Mesenchymal stem cell (in vitro differentiated cells and primary cell): ENCODE measurements around the gene C9orf78.

Source experiments
- DNase-seq: peaks from one replicate; pipeline ENCODE4 v3.0.0-alpha.2; 2013
- H2AFZ ChIP-seq: one replicate; pipeline ENCODE4 v1.6.1; 2013; ENCODE audit warnings: low read depth, mild to moderate bottlenecking, control low read depth, inconsistent platforms, low read length, moderate library complexity
- H2AK5ac ChIP-seq: 2 replicates; pipeline ENCODE4 v1.6.1; 2013; ENCODE audit warnings: low read length, moderate library complexity, mild to moderate bottlenecking, inconsistent platforms; ENCODE audit not compliant: severe bottlenecking
- H2BK120ac ChIP-seq: one replicate; pipeline ENCODE4 v1.6.1; 2013; ENCODE audit warnings: low read depth, mild to moderate bottlenecking, inconsistent platforms, low read length, moderate library complexity
- H2BK12ac ChIP-seq, 2 experiments: one replicate each; pipeline ENCODE4 v1.6.1; 2013; ENCODE audit warnings: inconsistent platforms in 2 of 2, low read length in 2 of 2, mild to moderate bottlenecking in 2 of 2, moderate library complexity in 2 of 2, control low read depth in 1 of 2
- H2BK15ac ChIP-seq: one replicate; pipeline ENCODE4 v1.6.1; 2013; ENCODE audit warnings: mild to moderate bottlenecking, low read depth, inconsistent platforms; ENCODE audit not compliant: poor library complexity, severe bottlenecking
- H2BK5ac ChIP-seq: 2 replicates; pipeline ENCODE4 v1.6.1; 2013; ENCODE audit warnings: low read depth, mild to moderate bottlenecking, low read length, control low read depth, inconsistent platforms; ENCODE audit not compliant: poor library complexity, severe bottlenecking
- H3K14ac ChIP-seq, 2 experiments: one replicate each; pipeline ENCODE4 v1.6.1; 2013; ENCODE audit warnings: inconsistent platforms in 2 of 2, low read length in 2 of 2, control low read depth in 1 of 2, mild to moderate bottlenecking in 1 of 2, moderate library complexity in 1 of 2
- H3K18ac ChIP-seq, 2 experiments: one replicate each; pipeline ENCODE4 v1.6.1; 2013; ENCODE audit warnings: inconsistent platforms in 2 of 2, low read length in 2 of 2, control low read depth in 1 of 2, low read depth in 1 of 2, mild to moderate bottlenecking in 1 of 2
- H3K23ac ChIP-seq, 2 experiments: one replicate each; pipeline ENCODE4 v1.6.1; 2013; ENCODE audit warnings: inconsistent platforms in 2 of 2, low read length in 2 of 2, mild to moderate bottlenecking in 2 of 2, moderate library complexity in 2 of 2, control low read depth in 1 of 2
- H3K27ac ChIP-seq: 2 replicates; pipeline ENCODE4 v1.5.1; 2013; ENCODE audit warnings: mild to moderate bottlenecking, moderate library complexity, low read length, control low read depth, inconsistent platforms; ENCODE audit not compliant: poor library complexity, severe bottlenecking
- H3K27me3 ChIP-seq, 2 experiments: 2 replicates each; pipeline versions ENCODE4 v1.6.1 to v1.7.0; 2013; ENCODE audit warnings: low read length in 2 of 2, mild to moderate bottlenecking in 2 of 2, moderate library complexity in 2 of 2, control low read depth in 1 of 2, inconsistent platforms in 1 of 2; ENCODE audit not compliant: control insufficient read depth in 1 of 2, insufficient read depth in 1 of 2
- H3K36me3 ChIP-seq, 2 experiments: 2 replicates each; pipeline versions ENCODE4 v1.6.1 to v1.7.0; 2013; ENCODE audit warnings: low read length in 2 of 2, control low read depth in 1 of 2, inconsistent platforms in 1 of 2, low read depth in 1 of 2, mild to moderate bottlenecking in 1 of 2; ENCODE audit not compliant: insufficient read depth in 2 of 2, control insufficient read depth in 1 of 2
- H3K4ac ChIP-seq, 2 experiments: one replicate each; pipeline ENCODE4 v1.6.1; 2013; ENCODE audit warnings: inconsistent platforms in 2 of 2, low read length in 2 of 2, mild to moderate bottlenecking in 2 of 2, moderate library complexity in 2 of 2, control low read depth in 1 of 2, low read depth in 1 of 2
- H3K4me1 ChIP-seq: 2 replicates; pipeline ENCODE4 v1.6.1; 2013; ENCODE audit warnings: low read depth, low read length, control low read depth; ENCODE audit not compliant: control insufficient read depth, insufficient read depth
- H3K4me2 ChIP-seq: 2 replicates; pipeline ENCODE4 v1.6.1; 2013; ENCODE audit warnings: low read length, mild to moderate bottlenecking, inconsistent platforms; ENCODE audit not compliant: poor library complexity, severe bottlenecking
- H3K4me3 ChIP-seq, 2 experiments: 2 replicates each; pipeline versions ENCODE4 v1.5.1 to v1.7.0; 2013; ENCODE audit warnings: low read length in 2 of 2, mild to moderate bottlenecking in 2 of 2, control low read depth in 1 of 2, low read depth in 1 of 2; ENCODE audit not compliant: insufficient read depth in 1 of 2
- H3K79me1 ChIP-seq: replicated peaks from 2 replicates; pipeline ENCODE4 v1.6.1; 2013; ENCODE audit warnings: mild to moderate bottlenecking, control low read depth, low read length, inconsistent platforms; ENCODE audit not compliant: poor library complexity, severe bottlenecking
- H3K9ac ChIP-seq: 2 replicates; pipeline ENCODE4 v1.7.0; 2013; ENCODE audit warnings: mild to moderate bottlenecking, low read length, moderate library complexity
- H3K9me3 ChIP-seq: 2 replicates; pipeline ENCODE4 v1.7.0; 2013; ENCODE audit warnings: mild to moderate bottlenecking, low read length; ENCODE audit not compliant: control insufficient read depth
- H4K8ac ChIP-seq: one replicate; pipeline ENCODE4 v1.6.1; 2013; ENCODE audit warnings: inconsistent platforms, mild to moderate bottlenecking, low read length, moderate library complexity
- H4K91ac ChIP-seq: one replicate; pipeline ENCODE4 v1.6.1; 2013; ENCODE audit warnings: mild to moderate bottlenecking, low read length, inconsistent platforms
- WGBS: methylation state at CpG from one replicate; pipeline ENCODE4 v1.1.7; 2013; ENCODE audit warnings: mixed read lengths; 5-methylcytosine and 5-hydroxymethylcytosine counted together

Gene C9orf78

DNA sequence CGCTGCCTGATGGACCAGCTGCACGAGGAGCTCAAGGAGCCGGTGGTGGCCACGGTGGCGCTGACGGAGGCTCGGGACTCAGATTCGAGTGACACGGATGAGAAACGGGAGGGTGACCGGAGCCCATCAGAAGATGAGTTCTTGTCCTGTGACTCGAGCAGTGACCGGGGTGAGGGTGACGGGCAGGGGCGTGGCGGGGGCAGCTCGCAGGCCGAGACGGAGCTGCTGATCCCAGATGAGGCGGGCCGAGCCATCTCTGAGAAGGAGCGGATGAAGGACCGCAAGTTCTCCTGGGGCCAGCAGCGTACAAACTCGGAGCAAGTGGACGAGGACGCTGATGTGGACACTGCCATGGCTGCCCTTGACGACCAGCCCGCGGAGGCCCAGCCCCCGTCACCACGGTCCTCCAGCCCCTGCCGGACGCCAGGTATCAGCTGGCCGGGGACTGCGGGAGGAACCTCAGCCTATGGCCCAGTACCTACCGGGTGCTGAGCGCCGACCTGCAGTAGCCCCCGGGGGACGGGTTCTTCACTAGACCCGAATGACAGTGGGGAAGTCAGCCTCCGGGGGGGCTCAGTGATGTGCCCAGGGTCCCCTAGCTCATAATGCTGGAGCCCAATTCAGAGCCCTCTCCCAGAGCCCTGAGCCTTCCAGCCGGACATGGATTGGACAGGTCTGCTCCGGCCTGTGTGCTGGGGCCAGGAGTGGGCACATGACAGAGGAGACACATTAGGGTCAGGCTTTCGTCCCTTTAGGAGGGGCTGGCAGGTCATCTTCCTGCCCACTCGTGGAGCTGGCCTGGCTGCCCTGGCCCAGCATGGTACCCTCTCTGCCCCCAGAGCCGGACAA, 33.2 kb upstream of the C9orf78 start:
- no peak overlapping the region for H2AK5ac ChIP-seq
- H3K9me3 ChIP-seq = no peaks in the 10 kb centered on the region
- H3K79me1 ChIP-seq = no peaks in the 10 kb centered on the region
- H2BK5ac ChIP-seq = no peak overlapping the region
- H3K23ac ChIP-seq = no peak overlapping the region
- no peak overlapping the region for H2BK120ac ChIP-seq
- no peak overlapping the region for H3K27ac ChIP-seq
- no peak overlapping the region for H3K18ac ChIP-seq
- no peak overlapping the region for H4K91ac ChIP-seq
- peaks cover 10% of the 10 kb centered on the region for H3K4me1 ChIP-seq
- H3K27me3 ChIP-seq = no peaks in the 10 kb centered on the region
- no peak overlapping the region for H2BK12ac ChIP-seq
- no peak overlapping the region for H3K14ac ChIP-seq
- peaks cover 36 to 56% of the 10 kb centered on the region in 2 experiments for H3K36me3 ChIP-seq
- 90% methylated on average over 48 of the region's 48 CpGs for WGBS
- H2AFZ ChIP-seq = no peak overlapping the region
- no peak overlapping the region for H3K4me2 ChIP-seq
- DNase-seq = no peak
- no peak overlapping the region for H3K4me3 ChIP-seq
- H2BK15ac ChIP-seq = no peak overlapping the region
- H4K8ac ChIP-seq = no peak overlapping the region
- no peak overlapping the region for H3K9ac ChIP-seq
- H3K4ac ChIP-seq = no peak overlapping the region

DNA sequence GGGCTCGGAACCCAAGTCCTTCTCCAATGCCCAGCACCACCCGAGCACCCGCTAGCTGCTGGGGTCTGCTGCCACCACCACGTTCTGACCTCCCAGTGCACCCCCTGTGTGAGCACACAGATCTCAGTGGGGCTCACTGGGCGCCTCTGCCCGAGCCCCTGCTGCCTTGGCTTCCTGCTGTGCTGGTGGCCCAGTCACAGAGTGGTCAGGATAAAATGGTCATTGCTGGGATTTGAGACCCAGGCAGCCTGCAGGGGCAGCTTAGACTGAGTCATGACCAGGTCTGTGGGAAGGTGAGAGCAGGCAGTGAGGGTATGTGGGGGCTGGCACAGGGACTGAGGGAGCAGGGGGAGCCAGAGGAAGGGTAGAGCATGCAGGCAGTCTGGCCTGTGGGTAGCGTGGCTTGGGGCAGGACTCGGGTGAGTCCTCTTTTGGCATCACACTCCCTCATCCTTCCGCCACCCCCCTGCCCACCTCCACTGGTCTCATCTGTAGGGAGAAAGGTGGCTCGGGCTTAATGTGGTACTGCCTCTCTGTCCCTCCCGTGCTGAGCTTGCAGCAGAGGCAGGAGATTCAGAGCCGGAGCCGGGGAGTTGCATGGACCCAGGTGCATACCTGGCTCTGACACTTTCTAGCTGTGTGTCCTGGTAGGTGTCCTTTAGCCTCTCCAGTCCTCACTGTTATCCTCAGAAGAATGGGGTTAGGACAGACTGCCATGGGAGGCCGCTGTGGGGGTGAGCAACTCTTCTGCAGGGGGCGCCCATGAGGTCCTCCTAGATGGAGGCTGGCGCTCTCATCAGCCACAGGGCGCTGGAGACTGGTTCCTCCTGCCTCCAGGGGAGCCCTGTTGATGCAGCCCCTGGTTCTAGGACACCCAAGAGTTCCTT, 32.3 kb upstream of the C9orf78 start:
- peaks cover 41 to 56% of the 10 kb centered on the region in 2 experiments for H3K36me3 ChIP-seq
- H3K4ac ChIP-seq = no peak overlapping the region
- 78% methylated on average over 17 of the region's 17 CpGs for whole genome bisulfite sequencing

DNA sequence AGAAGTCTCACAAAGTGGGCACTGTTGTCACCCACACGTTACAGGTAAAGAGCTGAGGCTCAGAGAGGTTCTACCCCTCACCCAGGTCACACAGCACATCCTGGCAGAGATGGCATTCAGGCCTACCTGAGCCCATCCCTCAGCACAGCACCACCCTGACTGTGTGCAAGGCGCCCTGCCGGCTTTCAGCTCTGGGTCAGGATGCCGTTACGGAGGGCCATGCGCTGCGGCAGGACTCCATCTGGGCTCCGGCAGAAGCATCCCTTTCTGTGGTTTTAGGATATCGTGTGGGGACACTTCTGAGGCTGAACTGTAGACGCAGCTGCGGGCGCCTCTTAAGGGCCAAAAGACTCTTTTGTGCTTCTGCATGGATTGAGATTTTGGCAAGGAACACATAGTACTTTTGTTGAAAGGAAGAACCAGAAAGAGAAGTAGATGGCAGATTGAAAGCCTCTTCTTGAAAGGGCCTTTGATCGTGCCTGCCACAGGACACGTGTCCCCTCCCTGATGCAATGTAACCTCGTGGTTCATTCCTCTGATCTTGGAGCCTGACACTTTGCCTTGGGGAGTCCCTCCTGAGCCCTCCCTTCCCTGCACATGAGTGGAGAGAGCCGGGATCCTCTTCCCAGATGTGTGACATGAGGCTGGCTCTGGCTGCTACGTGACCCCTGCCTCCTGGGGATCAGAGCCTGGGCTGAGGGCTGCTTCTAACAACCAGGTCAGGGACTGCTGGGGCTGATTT, 31.5 kb upstream of the C9orf78 start:
- H2BK12ac ChIP-seq = no peak overlapping the region
- H2AFZ ChIP-seq = no peak overlapping the region
- peaks cover 14% of the 10 kb centered on the region for H3K4me1 ChIP-seq
- no peak overlapping the region for H2BK120ac ChIP-seq
- DNase-seq = no peak
- no peak overlapping the region for H2BK5ac ChIP-seq
- H3K4me3 ChIP-seq = no peak overlapping the region
- no peaks in the 10 kb centered on the region for H3K27me3 ChIP-seq
- 83% methylated on average over 17 of the region's 17 CpGs for WGBS
- H3K9ac ChIP-seq = no peak overlapping the region
- H3K14ac ChIP-seq = no peak overlapping the region
- no peaks in the 10 kb centered on the region for H3K79me1 ChIP-seq
- H3K4ac ChIP-seq = no peak overlapping the region
- H4K8ac ChIP-seq = no peak overlapping the region
- peaks cover 46 to 57% of the 10 kb centered on the region in 2 experiments for H3K36me3 ChIP-seq
- no peak overlapping the region for H2AK5ac ChIP-seq
- no peak overlapping the region for H3K18ac ChIP-seq
- no peak overlapping the region for H3K23ac ChIP-seq
- H3K4me2 ChIP-seq = no peak overlapping the region
- H3K27ac ChIP-seq = no peak overlapping the region
- H3K9me3 ChIP-seq = no peaks in the 10 kb centered on the region
- H2BK15ac ChIP-seq = no peak overlapping the region
- peak overlapping the region; percentile 64 for H4K91ac ChIP-seq

More for the DNA sequence above, 32.3 kb upstream of the C9orf78 start:
- DNase-seq = no peak
- no peak overlapping the region for H2BK12ac ChIP-seq
- H3K79me1 ChIP-seq = no peaks in the 10 kb centered on the region
- H4K91ac ChIP-seq = peak overlapping the region; percentile 64
- no peaks in the 10 kb centered on the region for H3K27me3 ChIP-seq
- no peak overlapping the region for H3K4me2 ChIP-seq
- no peak overlapping the region for H3K23ac ChIP-seq
- H2BK15ac ChIP-seq = no peak overlapping the region
- no peak overlapping the region for H2BK5ac ChIP-seq
- H4K8ac ChIP-seq = no peak overlapping the region
- H3K9ac ChIP-seq = no peak overlapping the region
- peaks cover 14% of the 10 kb centered on the region for H3K4me1 ChIP-seq
- H3K18ac ChIP-seq = no peak overlapping the region
- H3K14ac ChIP-seq = no peak overlapping the region
- H2AFZ ChIP-seq = no peak overlapping the region
- no peak overlapping the region for H2BK120ac ChIP-seq
- H3K27ac ChIP-seq = no peak overlapping the region
- no peak overlapping the region for H2AK5ac ChIP-seq
- H3K9me3 ChIP-seq = no peaks in the 10 kb centered on the region
- H3K4me3 ChIP-seq = no peak overlapping the region
